Smooth muscle cell (in vitro differentiated cells): ENCODE data around the gene HADHB. TPM values are rescaled to one million over a fixed set of nuclear protein-coding genes. Genes with fewer than 3 reads are reported as not detected.

ENCODE experiments used
- DNase-seq: peaks from one replicate; lab custom pipeline; 2025; ENCODE audit not compliant: unreplicated experiment; lab: John Stamatoyannopoulos, UW
- H2AFZ ChIP-seq: fragments of 200-600 bp; sonication (generic); 2 replicates; pipeline ENCODE4 v1.6.0; 2016; ENCODE audit warnings: antibody characterized with exemption, low read depth, mild to moderate bottlenecking
- H3F3A ChIP-seq: fragments of 200-600 bp; sonication (generic); 2 replicates; pipeline ENCODE4 v1.6.0; 2017; ENCODE audit warnings: antibody characterized with exemption, low read depth
- H3K27ac ChIP-seq: fragments of 200-600 bp; sonication (generic); 2 replicates; pipeline ENCODE4 v1.5.1; 2016; ENCODE audit warnings: low read depth, mild to moderate bottlenecking
- H3K27me3 ChIP-seq: fragments of 200-600 bp; sonication (generic); 2 replicates; pipeline ENCODE4 v1.6.1; 2016; ENCODE audit warnings: low read depth, mild to moderate bottlenecking
- H3K36me3 ChIP-seq: fragments of 200-600 bp; sonication (generic); 2 replicates; pipeline ENCODE4 v1.5.1; 2016; ENCODE audit warnings: low read depth
- H3K4me1 ChIP-seq: fragments of 200-600 bp; sonication (generic); 2 replicates; pipeline ENCODE4 v1.5.1; 2016; ENCODE audit warnings: low read depth
- H3K4me2 ChIP-seq: fragments of 200-600 bp; sonication (generic); 2 replicates; pipeline ENCODE4 v1.6.0; 2016; ENCODE audit warnings: mild to moderate bottlenecking
- H3K4me3 ChIP-seq: fragments of 200-600 bp; sonication (generic); 2 replicates; pipeline ENCODE4 v1.5.1; 2016; ENCODE audit warnings: mild to moderate bottlenecking
- H3K79me2 ChIP-seq: fragments of 200-600 bp; sonication (generic); 2 replicates; pipeline ENCODE4 v1.6.0; 2016; ENCODE audit warnings: low read depth, mild to moderate bottlenecking
- H3K9ac ChIP-seq: fragments of 200-600 bp; sonication (generic); 2 replicates; pipeline ENCODE4 v1.6.0; 2016; ENCODE audit warnings: low read depth
- H3K9me3 ChIP-seq: fragments of 200-600 bp; sonication (generic); replicated peaks from 2 replicates; pipeline ENCODE4 v1.5.1; 2016; ENCODE audit warnings: low read depth
- H4K20me1 ChIP-seq: fragments of 200-600 bp; sonication (generic); 2 replicates; pipeline ENCODE4 v1.6.0; 2016; ENCODE audit warnings: low read depth
- CTCF ChIP-seq: fragments of 200-600 bp; sonication (generic); IDR thresholded peaks from 2 replicates; pipeline ENCODE4 v1.5.1; 2017; ENCODE audit warnings: borderline replicate concordance, mild to moderate bottlenecking, antibody characterized with exemption; ENCODE audit not compliant: insufficient read depth, poor library complexity, severe bottlenecking
- WGBS: methylation state at CpG from one replicate; pipeline ENCODE4 v1.1.7; 2016; ENCODE audit warnings: low lambda C conversion rate; 5-methylcytosine and 5-hydroxymethylcytosine counted together
- polyA plus RNA-seq: library from polyadenylated mRNA; unstranded; fragments of >200 nt; fragmentation: Nextera tagmentation; extraction: Ambion mirVana; gene quantifications from 2 replicates; pipeline ENCODE4 v1.2.1, GENCODE V29; 2016
- total RNA-seq: library from RNA; depleted of rRNA; stranded (reverse); fragments of >200 nt; gene quantifications from 2 replicates; pipeline ENCODE4 v1.2.3, GENCODE V29; 2014

Gene HADHB
- total and polyA plus RNA-seq, 2 experiments from 2014 or later = 70.8 to 96.1 TPM

GRCh38 chr2:26273501-26273900 is 28.8 kb downstream of the HADHB start:
- Histone ChIP-seq H4K20me1 (peaks cover 4% of the 10 kb centered on the region), H3K9me3 (no peaks in the 10 kb centered on the region), H3K27me3 (no peaks in the 10 kb centered on the region), H3K4me3 (no peak overlapping the region), H3K36me3 (peaks cover 9% of the 10 kb centered on the region), H3K79me2 (no peaks in the 10 kb centered on the region), H2AFZ (no peak overlapping the region), H3F3A (no peaks in the 10 kb centered on the region), H3K4me2 (peak overlapping the region; percentile 11), H3K27ac (peak overlapping the region; percentile 84), H3K9ac (no peak overlapping the region), H3K4me1 (no peaks in the 10 kb centered on the region)
- DNase-seq = no peak
- 82% methylated on average over 2 of the region's 2 CpGs for WGBS
- no peak for TF ChIP-seq CTCF

GRCh38 chr2:26274058-26274613 is 29.4 kb downstream of the HADHB start:
- WGBS = 52% methylated on average over 5 of the region's 5 CpGs
- Histone ChIP-seq H3K9ac (peak overlapping the region; percentile 50), H3K79me2 (no peaks in the 10 kb centered on the region), H2AFZ (no peak overlapping the region), H3K36me3 (peaks cover 15% of the 10 kb centered on the region), H3K4me2 (peak overlapping the region; percentile 11), H3K9me3 (no peaks in the 10 kb centered on the region), H3K4me1 (no peaks in the 10 kb centered on the region), H3K27ac (peak overlapping the region; percentile 84), H3K4me3 (no peak overlapping the region), H4K20me1 (no peaks in the 10 kb centered on the region), H3F3A (no peaks in the 10 kb centered on the region), H3K27me3 (no peaks in the 10 kb centered on the region)
- no peak for TF ChIP-seq CTCF
- no peak for DNase-seq

GRCh38 chr2:26276484-26277227 is 31.9 kb downstream of the HADHB start:
- H3K27me3 ChIP-seq = no peaks in the 10 kb centered on the region
- H2AFZ ChIP-seq = no peak overlapping the region
- no peaks in the 10 kb centered on the region for H3K79me2 ChIP-seq
- TF ChIP-seq CTCF = no peak
- no peak overlapping the region for H3K27ac ChIP-seq
- DNase-seq = no peak
- H3K4me1 ChIP-seq = no peaks in the 10 kb centered on the region
- 94% methylated on average over 4 of the region's 4 CpGs for WGBS
- no peaks in the 10 kb centered on the region for H3K9me3 ChIP-seq
- no peak overlapping the region for H3K9ac ChIP-seq
- no peaks in the 10 kb centered on the region for H3F3A ChIP-seq
- H3K4me3 ChIP-seq = no peak overlapping the region
- no peak overlapping the region for H3K4me2 ChIP-seq
- peaks cover 23% of the 10 kb centered on the region for H3K36me3 ChIP-seq
- no peaks in the 10 kb centered on the region for H4K20me1 ChIP-seq

- Histone ChIP-seq H3K4me3 (no peak overlapping the region), H3K9ac (no peak overlapping the region), H3K79me2 (no peaks in the 10 kb centered on the region), H3K4me1 (no peaks in the 10 kb centered on the region), H3K4me2 (no peak overlapping the region), H3K9me3 (no peaks in the 10 kb centered on the region), H4K20me1 (no peaks in the 10 kb centered on the region), H3K27ac (no peak overlapping the region), H2AFZ (no peak overlapping the region), H3F3A (no peaks in the 10 kb centered on the region), H3K36me3 (peaks cover 33% of the 10 kb centered on the region), H3K27me3 (no peaks in the 10 kb centered on the region)
- no peak for TF ChIP-seq CTCF
- WGBS = 99% methylated on average over 3 of the region's 3 CpGs
- DNase-seq = no peak
These were observed 35.1 kb downstream of the HADHB start for GRCh38 chr2:26279886-26280285.
